NCI-H510A treated with DMSO at 0.1 percent for 48 hours (cell line): ENCODE results near the gene EIF1.
"Not testable (repeated sequence)": the region's sequence is repeated elsewhere in the genome, so short reads cannot be mapped to it uniquely, and the experiment has no call there.

Experiments
- DNase-seq: peaks from one replicate; lab custom pipeline; 2025; lab: John Stamatoyannopoulos, UW

EIF1 gene

DNA sequence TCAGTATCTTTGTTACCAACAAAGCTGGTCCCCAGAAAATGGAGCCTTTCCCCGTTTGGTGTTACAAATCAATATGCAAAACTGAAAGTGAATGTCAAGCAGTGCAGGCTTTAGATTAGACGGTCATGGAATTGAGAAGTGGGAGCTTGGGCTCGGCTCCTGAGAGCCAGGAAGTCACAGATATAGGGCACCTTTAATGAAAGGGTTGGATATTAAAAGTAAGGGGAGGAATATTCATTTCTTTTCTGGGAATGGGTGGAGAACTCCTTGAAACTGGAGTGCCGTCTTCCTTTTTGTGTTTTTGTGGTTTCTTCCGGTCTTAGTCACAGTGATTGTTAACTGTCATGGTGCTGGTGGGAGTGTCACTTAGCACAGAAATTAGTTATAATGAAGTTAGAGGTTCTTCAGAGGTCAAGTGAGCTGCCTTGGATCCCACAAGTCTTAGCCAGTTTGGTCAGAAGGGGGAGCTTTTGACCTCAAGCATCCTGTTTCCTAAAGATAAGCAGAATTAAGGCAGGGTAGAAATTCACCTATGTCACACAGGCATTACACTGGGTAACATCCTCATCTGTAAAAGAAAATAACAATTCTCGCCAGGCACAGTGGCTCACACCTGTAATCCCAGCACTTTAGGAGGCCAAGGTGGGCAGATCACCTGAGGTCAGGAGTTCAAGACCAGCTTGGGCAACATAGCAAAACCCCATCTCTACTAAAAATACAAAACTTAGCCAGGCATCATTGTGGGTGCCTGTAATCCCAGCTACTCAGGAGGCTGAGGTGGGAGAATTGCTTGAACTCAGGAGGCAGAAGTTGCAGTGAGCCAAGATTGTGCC, 9.6 kb upstream of the EIF1 start:
- DNase-seq, result peak; percentile 84

DNA sequence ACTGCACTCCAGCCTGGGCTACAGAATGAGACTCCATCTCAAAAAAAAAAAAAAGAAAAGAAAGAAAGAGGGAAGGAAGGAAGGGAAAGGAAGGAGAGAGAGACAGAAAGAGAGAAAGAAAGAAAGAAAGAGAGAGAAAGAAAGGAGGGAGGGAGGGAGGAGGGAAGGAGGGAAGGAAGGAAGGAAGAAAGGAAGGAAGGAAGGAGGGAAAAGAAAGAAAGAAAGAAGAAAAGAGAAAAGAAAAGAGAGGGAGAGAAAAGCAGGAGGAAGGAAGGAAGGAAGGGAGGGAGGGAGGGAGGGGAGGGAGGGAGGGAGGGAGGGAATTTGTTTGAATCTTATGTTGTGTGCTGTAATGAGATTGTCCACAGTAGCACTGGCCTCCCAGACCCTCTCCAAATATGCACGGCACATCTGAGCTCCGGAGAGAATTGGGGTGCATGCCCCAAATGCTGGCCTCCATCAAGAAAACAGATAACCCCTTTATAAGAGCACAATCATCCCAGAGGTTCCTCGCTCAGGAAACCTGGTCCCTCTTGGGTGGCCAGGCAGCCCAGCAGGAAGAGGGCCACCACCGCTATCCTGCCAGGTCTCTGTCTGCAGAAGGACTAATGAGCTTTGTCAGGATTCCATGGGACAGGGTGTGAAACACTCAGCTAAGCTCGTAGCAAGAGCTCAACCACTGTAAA, 8.8 kb upstream of the EIF1 start:
- no peak for DNase-seq

- peak; percentile 39 for DNase-seq
Observed at GRCh38 chr17:41680426-41681040, 8.2 kb upstream of the EIF1 start.

- no peak for DNase-seq
Observed at GRCh38 chr17:41681776-41682175, 6.9 kb upstream of the EIF1 start.

DNA sequence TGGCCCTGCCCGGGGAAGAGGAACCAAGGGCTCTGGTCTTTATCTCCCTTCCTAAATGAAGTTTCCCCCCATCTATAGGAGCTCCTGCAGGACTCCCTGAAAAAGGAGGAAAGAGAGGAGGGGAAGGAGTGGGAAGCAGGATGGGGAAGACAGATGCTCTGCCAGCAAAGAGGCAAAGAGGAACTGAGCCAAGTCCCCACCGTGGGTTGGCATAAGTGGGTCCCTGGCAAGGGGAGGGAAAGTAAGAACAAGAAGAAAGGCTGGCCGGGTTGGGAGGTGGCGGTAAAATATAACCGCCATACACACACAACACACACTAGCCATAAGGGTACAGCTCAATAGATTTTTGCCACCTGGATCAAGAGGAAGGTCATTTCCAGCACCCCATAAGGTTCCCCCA, 6.1 kb upstream of the EIF1 start:
- no peak for DNase-seq

GRCh38 chr17:41683441-41684007, 5.2 kb upstream of the EIF1 start:
- DNase-seq, result no peak

- no peak for DNase-seq
Observed at GRCh38 chr17:41684035-41684434, 4.7 kb upstream of the EIF1 start.

DNA sequence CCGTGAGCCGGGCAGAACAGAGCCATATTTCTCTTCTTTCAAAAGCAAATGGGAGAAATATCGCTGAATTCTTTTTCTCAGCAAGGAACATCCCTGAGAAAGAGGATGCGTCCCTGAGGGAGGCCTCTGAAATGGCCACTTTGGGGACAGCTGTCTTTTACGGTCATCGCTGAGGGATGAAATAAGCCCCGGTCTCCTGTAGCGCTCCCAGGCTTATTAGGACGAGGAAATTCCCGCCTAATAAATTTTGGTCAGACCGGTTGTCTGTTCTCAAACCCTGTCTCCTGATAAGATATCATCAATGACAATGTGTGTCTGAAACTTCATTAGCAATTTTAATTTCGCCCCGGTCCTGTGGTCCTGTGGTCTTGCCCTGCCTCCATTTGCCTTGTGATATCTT, 2.9 kb upstream of the EIF1 start:
- not testable (repeated sequence) for DNase-seq

- DNase-seq, result no peak
Observed at GRCh38 chr17:41686281-41686680, 2.4 kb upstream of the EIF1 start.

DNA sequence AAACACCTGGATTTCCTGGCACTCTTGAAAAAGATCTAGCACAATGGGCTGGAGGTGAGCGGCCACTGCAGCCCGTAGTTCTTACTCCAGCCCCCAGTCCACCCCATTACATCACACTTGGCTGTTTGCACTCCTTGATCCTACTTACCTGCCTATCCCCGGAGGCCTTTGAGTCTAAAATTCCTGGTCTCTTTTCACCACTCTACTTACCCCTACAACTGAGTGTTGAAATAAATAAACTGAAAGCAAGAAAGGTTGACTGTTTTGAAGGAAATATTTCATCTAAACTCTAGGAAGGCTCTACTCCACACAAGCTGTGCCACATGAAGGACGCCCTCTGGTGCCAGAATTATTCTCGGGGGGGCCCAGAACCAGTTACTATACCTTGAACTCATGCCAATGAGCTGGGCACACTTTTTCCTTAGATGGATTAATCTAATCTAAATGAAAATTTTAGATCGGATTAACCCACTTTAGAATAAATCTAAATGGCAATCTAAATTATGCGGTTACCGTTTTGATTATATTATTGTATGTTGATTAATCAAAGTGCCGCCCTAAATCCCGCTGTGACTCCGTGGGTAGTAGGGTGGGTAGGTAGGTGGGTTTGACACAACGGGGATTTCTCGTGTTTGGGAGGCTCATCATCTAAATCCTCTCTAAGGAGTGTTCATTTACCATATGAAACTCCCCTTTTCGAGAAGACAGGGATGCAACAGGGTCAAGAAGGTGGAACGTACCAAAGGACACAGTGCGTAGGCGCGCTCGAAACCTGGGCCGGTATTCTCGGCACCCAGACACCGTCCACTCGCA, 651 bp upstream of the EIF1 start:
- peak; percentile 95 for DNase-seq

DNA sequence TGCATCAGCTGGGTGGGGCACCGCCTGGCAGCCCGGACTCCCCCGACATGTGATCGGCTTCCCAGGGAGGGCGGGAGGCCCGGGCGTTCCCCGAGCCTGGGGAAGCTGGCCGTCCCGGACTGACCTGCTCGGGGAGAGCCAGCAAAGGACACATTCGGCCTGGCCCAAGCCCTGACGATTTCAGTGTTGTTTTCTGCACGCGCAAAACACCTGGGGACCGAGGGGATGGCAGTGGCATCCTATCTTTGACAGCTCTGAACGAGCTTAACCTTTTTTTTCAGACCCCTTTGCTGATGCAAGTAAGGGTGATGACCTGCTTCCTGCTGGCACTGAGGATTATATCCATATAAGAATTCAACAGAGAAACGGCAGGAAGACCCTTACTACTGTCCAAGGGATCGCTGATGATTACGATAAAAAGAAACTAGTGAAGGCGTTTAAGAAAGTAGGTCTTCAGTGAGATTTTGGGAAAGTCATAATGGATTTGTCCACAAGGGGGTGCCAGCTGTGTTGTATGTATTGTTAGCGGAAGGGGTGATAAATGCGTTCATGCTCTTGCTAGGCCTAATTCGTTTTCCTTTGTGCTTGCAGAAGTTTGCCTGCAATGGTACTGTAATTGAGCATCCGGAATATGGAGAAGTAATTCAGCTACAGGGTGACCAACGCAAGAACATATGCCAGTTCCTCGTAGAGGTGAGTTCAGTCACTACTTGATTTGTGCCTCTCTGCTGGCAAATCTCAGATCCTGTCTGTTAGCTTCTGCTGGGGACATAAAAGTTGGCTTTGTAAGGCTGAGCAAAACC, 1.0 kb downstream of the EIF1 start:
- peak; percentile 23 for DNase-seq

GRCh38 chr17:41690497-41690896, 1.8 kb downstream of the EIF1 start:
- DNase-seq, result no peak

DNA sequence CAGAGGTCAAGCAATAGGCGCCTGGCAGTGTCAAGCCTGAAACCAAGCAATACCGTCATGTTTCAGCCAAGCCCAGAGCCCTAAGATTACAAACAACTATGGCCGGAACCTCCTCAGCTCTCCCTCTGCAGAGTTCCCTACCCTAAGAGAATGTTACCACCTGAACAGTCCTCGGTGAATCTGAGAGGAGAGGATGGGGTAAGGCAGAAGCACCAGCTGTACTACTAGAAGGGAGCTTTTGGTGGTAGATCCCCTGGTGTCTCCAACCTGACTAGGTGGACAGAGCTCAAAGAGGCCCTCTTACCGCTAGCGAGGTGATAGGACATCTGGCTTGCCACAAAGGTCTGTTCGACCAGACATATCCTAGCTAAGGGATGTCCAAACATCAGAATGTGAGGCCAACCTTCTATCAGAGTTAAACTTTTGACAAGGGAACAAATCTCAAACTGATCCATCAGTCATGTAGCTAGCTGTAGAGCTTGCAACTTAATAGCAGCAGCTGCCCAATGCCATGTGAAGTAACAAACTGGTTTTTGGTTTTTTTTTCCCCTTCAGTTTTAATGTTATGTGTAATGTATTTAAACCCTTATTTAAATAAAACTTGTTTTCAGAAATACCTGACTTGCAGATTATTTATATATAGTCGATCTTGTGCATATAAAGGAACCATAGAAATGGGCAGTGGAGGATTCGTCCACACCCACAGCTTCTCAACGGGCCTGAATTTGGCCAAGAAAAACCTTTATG, 2.5 kb downstream of the EIF1 start:
- DNase-seq, result no peak

- DNase-seq, result no peak
Observed at GRCh38 chr17:41692722-41693521, 4.2 kb downstream of the EIF1 start.

DNA sequence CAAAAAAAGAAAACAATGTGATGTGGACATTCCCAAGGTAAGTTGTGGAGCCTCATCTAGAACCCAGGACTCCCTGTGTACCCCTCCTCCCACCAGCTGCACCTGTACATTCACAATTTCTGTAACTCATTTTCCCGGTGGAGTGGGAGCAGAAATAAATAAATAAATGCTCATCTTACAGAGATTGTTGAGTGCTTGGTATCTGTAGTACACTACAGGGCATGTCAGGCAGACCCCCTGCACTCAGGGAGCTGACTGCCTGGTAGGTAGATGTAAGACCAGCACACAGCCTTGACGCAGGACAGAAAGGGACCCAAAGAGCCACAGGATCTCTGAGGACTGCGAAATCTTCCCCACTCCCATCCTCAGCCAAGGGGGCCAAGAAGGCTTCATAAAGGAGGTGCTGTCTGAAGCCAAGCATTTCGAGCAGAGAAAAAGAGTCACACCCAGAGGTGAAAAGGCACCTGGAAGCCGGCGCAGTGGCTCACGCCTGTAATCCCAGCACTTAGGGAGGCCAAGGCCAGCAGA, 6.5 kb downstream of the EIF1 start:
- DNase-seq, result no peak

DNA sequence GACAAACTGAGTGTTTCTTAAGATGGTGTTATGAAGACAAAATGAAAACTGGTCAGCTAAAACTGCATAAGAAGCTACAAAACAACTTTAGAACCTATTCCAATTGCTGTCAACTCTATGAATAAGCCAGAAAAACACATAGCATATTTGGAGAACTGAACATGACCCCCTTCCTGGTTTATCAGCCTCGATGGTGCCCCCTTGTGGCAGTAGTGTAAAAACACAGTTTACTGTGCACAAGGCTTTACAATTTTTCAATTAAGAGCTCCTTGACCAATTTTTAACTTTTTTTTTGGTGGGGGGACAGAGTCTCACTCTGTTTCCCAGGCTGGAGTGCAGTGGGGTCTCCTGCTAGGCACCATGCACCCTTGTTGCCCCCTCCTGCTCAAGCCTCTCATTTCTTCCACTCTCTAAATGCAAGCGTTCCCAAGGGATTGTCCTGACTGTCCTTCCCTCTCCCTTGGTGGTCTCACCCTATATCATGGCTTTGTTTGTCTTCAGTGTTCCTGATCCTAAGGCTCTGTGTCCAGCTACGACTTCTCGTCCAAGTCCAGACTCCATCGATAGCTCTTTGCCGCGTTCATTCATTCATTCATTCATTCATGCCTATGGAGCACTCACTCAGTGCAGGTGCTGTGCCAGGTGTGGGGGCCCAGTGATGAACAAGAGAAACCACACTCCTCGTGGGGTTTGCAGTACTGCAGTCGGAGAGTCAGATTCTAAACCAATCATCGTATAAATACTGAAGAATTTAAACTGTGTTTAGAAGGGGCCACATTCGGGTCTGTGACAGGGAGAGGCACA, 7.5 kb downstream of the EIF1 start:
- peak; percentile 86 for DNase-seq

DNA sequence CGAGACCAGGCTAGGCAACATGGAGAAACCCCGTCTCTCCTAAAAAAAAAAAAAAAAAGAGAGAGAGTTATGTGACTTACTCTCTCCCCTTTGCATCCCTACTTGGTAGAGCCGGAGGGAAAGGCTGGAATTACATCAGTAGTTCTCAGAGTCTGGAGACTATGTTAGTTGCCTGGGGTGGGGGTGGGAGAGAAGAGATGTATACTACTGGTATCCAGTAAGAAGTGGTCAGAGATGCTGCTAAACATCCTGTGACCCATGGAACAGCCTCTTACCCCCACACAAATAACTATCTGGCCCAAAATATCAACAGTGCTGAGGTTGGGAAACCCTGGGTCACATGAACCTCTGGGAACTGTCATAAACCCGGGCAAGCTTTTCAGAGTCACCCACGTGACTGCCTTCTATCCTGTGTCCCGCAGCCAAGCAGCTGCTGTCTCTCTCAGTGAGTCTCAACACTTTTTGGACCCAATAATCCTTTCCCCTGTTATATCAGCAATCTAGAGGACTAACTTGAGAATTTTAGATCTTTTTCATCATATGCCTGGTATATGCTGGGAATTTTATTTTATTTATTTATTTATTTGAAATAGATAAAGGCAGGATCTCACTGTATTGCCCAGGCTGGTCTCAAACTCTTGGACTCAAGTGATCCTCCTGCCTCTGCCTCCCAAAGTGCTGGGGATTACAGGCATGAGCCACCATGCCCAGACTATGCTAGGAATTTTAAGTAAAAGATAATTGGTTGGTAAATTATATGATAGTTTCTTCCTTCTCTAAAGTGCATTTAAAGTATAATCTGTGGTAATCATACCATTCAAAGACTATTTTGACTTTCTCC, 8.7 kb downstream of the EIF1 start:
- no peak for DNase-seq
